ENCODE measurements around the gene NHS. TPM values are rescaled to one million over a fixed set of nuclear protein-coding genes. Genes with fewer than 3 reads are reported as not detected.

The NHS gene
- total and polyA plus RNA-seq, 2 of the 4 experiments (the other 2 are of a cell fraction) = 0.36 to 0.90 TPM

DNA sequence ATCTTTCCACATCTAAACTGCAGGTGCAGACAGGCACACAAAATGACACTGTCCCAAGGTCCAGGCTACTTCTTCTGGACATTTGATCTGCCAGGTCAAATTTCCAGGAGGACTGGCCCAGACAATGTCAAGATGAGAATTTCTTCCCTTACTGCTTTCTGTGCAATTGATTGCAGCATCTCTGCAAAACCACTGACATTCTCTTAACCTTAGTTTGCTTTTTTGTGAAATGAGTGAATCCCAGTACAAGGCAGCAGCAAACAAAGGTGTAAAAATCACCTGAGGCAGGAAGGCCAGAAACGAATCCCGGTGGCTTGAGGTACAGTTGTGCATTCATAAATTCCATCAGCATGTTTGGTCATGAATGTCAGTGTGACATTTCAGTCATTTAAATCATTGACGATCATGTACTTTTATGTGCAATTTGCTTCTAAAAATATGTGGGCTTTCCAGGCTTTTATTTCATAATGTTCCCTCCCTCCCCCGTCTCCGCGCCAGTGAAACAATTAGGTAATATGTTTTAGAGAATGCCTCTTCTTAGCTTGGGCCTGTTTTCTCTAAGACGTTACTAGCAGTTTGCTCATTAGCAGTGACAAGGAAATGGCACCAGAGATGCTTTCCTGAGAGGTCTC is 39.1 kb downstream of the NHS start:
- Histone ChIP-seq H2BK20ac (ENCODE audit: low read depth, low read length) (no peak overlapping the region), H4K8ac (ENCODE audit: low read depth in 2 of 2, low read length in 2 of 2) (no peak overlapping the region), H3K9ac (ENCODE audit: low read depth, low read length) (no peak overlapping the region), H3K23ac (ENCODE audit: low read depth, low read length) (no peak overlapping the region), H3K56ac (ENCODE audit: extremely low read depth, insufficient read depth, low read length) (no peak overlapping the region), H2BK120ac (ENCODE audit: low read depth, low read length) (no peak overlapping the region), H3K4ac (ENCODE audit: low read depth, low read length) (no peak overlapping the region), H4K5ac (ENCODE audit: low read depth, low read length) (peak overlapping the region; percentile 63), H3K4me3 (ENCODE audit: insufficient read depth, low read depth, low read length) (no peak overlapping the region), H3K14ac (replicated peaks; ENCODE audit: low read depth, low read length) (no peak overlapping the region), H3K9me3 (ENCODE audit: control insufficient read depth, insufficient read depth, low read length) (no peaks in the 10 kb centered on the region), H3K79me1 (ENCODE audit: low read depth in 1 of 2, low read length in 2 of 2) (no peaks in the 10 kb centered on the region; a peak in 1 of 4 replicates), H3K27me3 (ENCODE audit: control insufficient read depth, insufficient read depth, low read length) (peaks cover 8% of the 10 kb centered on the region), H4K20me1 (ENCODE audit: insufficient read depth, low read length) (no peaks in the 10 kb centered on the region), H2AK5ac (ENCODE audit: low read depth, low read length) (no peak overlapping the region), H3K36me3 (ENCODE audit: control insufficient read depth, insufficient read depth, low read length) (no peaks in the 10 kb centered on the region), H3K9me1 (ENCODE audit: insufficient read depth, low read length) (no peaks in the 10 kb centered on the region; the same call in 1 of the 2 replicates), H2BK15ac (ENCODE audit: low read depth, low read length) (no peak overlapping the region), H3K18ac (ENCODE audit: low read depth, low read length) (peak overlapping the region; percentile 72; the same call in 1 of the 2 replicates), H2AFZ (replicated peaks; ENCODE audit: low read length, poor library complexity) (no peak overlapping the region), H3K4me1 (ENCODE audit: control insufficient read depth, insufficient read depth, low read length) (peaks cover 12% of the 10 kb centered on the region), H3K4me2 (ENCODE audit: low read depth, low read length) (peak overlapping the region; percentile 52), H4K91ac (ENCODE audit: insufficient read depth, low read depth, low read length) (no peak overlapping the region; the same call in 1 of the 2 replicates), H2AK9ac (replicated peaks; ENCODE audit: low read depth, low read length, poor library complexity) (no peak overlapping the region), H3K27ac (ENCODE audit: insufficient read depth, low read length) (no peak overlapping the region), H2BK5ac (ENCODE audit: low read depth, low read length, poor library complexity, severe bottlenecking) (peak overlapping the region; percentile 41)
- intact Hi-C loops (cut with micrococcal nuclease) = no loop called here
- WGBS, 2 experiments (ENCODE audit: extremely low coverage in 2 of 2, insufficient read length in 1 of 2) = no CpG with 5 or more reads among the region's 7 CpGs
- ATAC-seq (ENCODE audit: low read depth) (no peak), DNase-seq (no peak)
- no peak for TF ChIP-seq FOS (IDR thresholded peaks at IDR 0.05; ENCODE audit: low read depth, low read length)
- no peak for TF ChIP-seq CEBPB (IDR thresholded peaks at IDR 0.05; ENCODE audit: low read depth, low read length)
- TF ChIP-seq NFE2L2 (IDR thresholded peaks at IDR 0.05; ENCODE audit: low read depth, low read length) = no peak
- no peak for TF ChIP-seq POLR2A (IDR thresholded peaks at IDR 0.05; ENCODE audit: low read depth, low read length)
- no peak for TF ChIP-seq CTCF (conservative IDR thresholded peaks at IDR 0.05; ENCODE audit: low read depth, low read length)
- TF ChIP-seq, protein P1, sequence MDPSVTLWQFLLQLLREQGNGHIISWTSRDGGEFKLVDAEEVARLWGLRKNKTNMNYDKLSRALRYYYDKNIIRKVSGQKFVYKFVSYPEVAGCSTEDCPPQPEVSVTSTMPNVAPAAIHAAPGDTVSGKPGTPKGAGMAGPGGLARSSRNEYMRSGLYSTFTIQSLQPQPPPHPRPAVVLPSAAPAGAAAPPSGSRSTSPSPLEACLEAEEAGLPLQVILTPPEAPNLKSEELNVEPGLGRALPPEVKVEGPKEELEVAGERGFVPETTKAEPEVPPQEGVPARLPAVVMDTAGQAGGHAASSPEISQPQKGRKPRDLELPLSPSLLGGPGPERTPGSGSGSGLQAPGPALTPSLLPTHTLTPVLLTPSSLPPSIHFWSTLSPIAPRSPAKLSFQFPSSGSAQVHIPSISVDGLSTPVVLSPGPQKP (IDR thresholded peaks at IDR 0.05; ENCODE audit: borderline replicate concordance, low read depth, low read length) = no peak
- TF ChIP-seq USF2 (IDR thresholded peaks at IDR 0.05; ENCODE audit: low read depth, low read length) = no peak
- no peak for TF ChIP-seq BHLHE40 (IDR thresholded peaks at IDR 0.05; ENCODE audit: low read depth, low read length)
- no peak for TF ChIP-seq CHD1 (IDR thresholded peaks at IDR 0.05; ENCODE audit: low read depth, low read length)
- no peak for TF ChIP-seq SMC3 (IDR thresholded peaks at IDR 0.05; ENCODE audit: low read depth, low read length)
- TF ChIP-seq MXI1 (IDR thresholded peaks at IDR 0.05; ENCODE audit: borderline replicate concordance, low read depth, low read length) = no peak
- TF ChIP-seq RAD21 (IDR thresholded peaks at IDR 0.05; ENCODE audit: low read length) = no peak
- TF ChIP-seq RCOR1 (IDR thresholded peaks at IDR 0.05; ENCODE audit: insufficient replicate concordance, low read length) = no peak
- no peak for TF ChIP-seq MAZ (IDR thresholded peaks at IDR 0.05; ENCODE audit: borderline replicate concordance, low read depth, low read length)
- no peak for TF ChIP-seq RFX5 (IDR thresholded peaks at IDR 0.05; ENCODE audit: low read depth, low read length)
- no peak for TF ChIP-seq MAFK (IDR thresholded peaks at IDR 0.05; ENCODE audit: low read depth, low read length)
- dilution Hi-C loops (cut with HindIII; ENCODE audit: low sequenced_read_pairs, unreplicated experiment) = no loop called here
- in situ Hi-C loops (cut with MboI; ENCODE audit: low sequenced_read_pairs) = no loop called here
- ChIA-PET CTCF (no interaction called here), POLR2A (ENCODE audit: unreplicated experiment) (no interaction called here)
- BruUV-seq (replicated peaks) = no TSS peak
